Endometrial microvascular endothelial cells (primary cell): ENCODE data around the gene POMT2. TPM values are rescaled to one million over a fixed set of nuclear protein-coding genes. Genes with fewer than 3 reads are reported as not detected.

Experiments
- total RNA-seq: library from RNA; depleted of rRNA; stranded (reverse); fragments of >200 nt; gene quantifications from one replicate; pipeline ENCODE4 v1.2.3, GENCODE V29; 2015; ENCODE audit errors: inconsistent ontology term

The POMT2 gene
- total RNA-seq, 1 donor from 2014 or later, result 16.4 TPM

Other genes starting within 250 kb of the POMT2 start
- 31.9 TPM for gene CIPC, start 222.6 kb downstream of the POMT2 start, total RNA-seq
- gene ZDHHC22, start 179.1 kb downstream of the POMT2 start, total RNA-seq, result not detected
- gene TMEM63C, start 139.1 kb downstream of the POMT2 start, total RNA-seq, result not detected
- gene NGB, start 49.7 kb downstream of the POMT2 start, total RNA-seq, result not detected
- 20.1 TPM for gene GSTZ1, start 153 bp upstream of the POMT2 start, total RNA-seq
- gene TMED8, start 56.2 kb upstream of the POMT2 start, total RNA-seq, result 12.2 TPM
- gene SAMD15, start 56.5 kb upstream of the POMT2 start, total RNA-seq, result 0.65 TPM
- gene NOXRED1, start 102.6 kb upstream of the POMT2 start, total RNA-seq, result not detected
- 24.0 TPM for gene VIPAS39, start 136.7 kb upstream of the POMT2 start, total RNA-seq
- gene AHSA1, start 137.2 kb upstream of the POMT2 start, total RNA-seq, result 289 TPM
- gene ISM2, start 177.9 kb upstream of the POMT2 start, total RNA-seq, result not detected